HL-60 (cell line): ENCODE measurements around the gene MFF.
"Not testable (repeated sequence)": the region's sequence is repeated elsewhere in the genome, so short reads cannot be mapped to it uniquely, and the experiment has no call there.

ENCODE experiments used
- DNase-seq, 2 experiments: peaks; one replicate each; pipeline ENCODE4 v3.0.0-alpha.2; 2010 to 2020; ENCODE audit warnings: low read depth in 1 of 2, low spot score in 1 of 2
- H3K27ac ChIP-seq: fragments of 250-450 bp; sonication (Bioruptor Pico); replicated peaks from 2 replicates; pipeline ENCODE4 v1.5.1; 2020; ENCODE audit warnings: mild to moderate bottlenecking, moderate library complexity
- H3K27me3 ChIP-seq: fragments of 250-450 bp; sonication (Bioruptor Pico); 2 replicates; pipeline ENCODE4 v1.5.1; 2021; ENCODE audit warnings: mild to moderate bottlenecking, moderate library complexity; ENCODE audit not compliant: insufficient read depth, poor library complexity, severe bottlenecking
- H3K4me3 ChIP-seq: replicated peaks from 2 replicates; pipeline ENCODE4 v1.5.1; 2011; ENCODE audit warnings: mild to moderate bottlenecking, control low read depth, low read length; ENCODE audit not compliant: insufficient read depth
- CTCF ChIP-seq: IDR thresholded peaks from one replicate; pipeline ENCODE4 v1.5.1; 2011; ENCODE audit warnings: low read length, control low read depth, inconsistent platforms; ENCODE audit not compliant: insufficient read depth
- GABPA ChIP-seq: IDR thresholded peaks from 2 replicates; pipeline ENCODE4 v1.6.1; 2012; ENCODE audit warnings: low read depth
- POLR2AphosphoS5 ChIP-seq: IDR thresholded peaks from 2 replicates; pipeline ENCODE4 v1.6.1; 2012; ENCODE audit warnings: low read depth
- SPI1 ChIP-seq: IDR thresholded peaks from 2 replicates; pipeline ENCODE4 v1.6.1; 2012; ENCODE audit warnings: low read depth, mild to moderate bottlenecking, borderline replicate concordance
- TF ChIP-seq, protein P1 (sequence below): IDR thresholded peaks from 2 replicates; pipeline ENCODE4 v1.6.1; 2012; ENCODE audit warnings: low read depth; ENCODE audit not compliant: insufficient replicate concordance

The MFF gene

DNA sequence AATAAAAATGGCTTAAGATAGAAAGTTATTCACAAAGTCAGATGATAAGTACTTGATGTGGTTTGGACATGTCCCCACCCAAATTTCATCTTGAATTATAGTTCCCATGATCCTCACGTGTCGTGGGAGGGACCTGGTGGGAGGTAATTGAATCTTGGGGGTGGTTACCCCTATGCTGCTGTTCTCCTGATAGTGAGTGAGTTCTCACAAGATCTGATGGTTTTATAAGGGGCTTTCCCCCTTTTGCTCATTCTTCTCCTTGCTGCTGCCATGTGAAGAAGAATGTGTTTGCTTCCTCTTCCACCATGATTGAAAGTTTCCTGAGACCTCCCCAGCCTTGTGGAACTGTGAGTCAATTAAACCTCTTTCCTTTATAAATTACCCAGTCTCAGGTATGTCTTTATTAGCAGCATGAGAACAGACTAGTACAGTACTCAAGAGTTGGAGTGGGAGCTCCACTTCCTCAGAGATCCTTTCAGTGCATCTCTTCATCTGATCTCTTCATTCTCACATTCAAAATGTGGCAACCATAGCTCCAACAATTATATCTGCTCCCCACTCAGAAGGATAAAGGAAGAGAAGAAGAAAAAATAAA lies 57.3 kb downstream of the MFF start:
- not testable (repeated sequence) for H3K27me3 ChIP-seq, H3K4me3 ChIP-seq, H3K27ac ChIP-seq, DNase-seq

- Histone ChIP-seq H3K4me3 (no peak overlapping the region), H3K27me3 (peaks cover 2% of the 10 kb centered on the region), H3K27ac (no peak overlapping the region)
- TF ChIP-seq SPI1 (no peak), POLR2AphosphoS5 (no peak), CTCF (no peak), GABPA (no peak)
- TF ChIP-seq, protein P1, sequence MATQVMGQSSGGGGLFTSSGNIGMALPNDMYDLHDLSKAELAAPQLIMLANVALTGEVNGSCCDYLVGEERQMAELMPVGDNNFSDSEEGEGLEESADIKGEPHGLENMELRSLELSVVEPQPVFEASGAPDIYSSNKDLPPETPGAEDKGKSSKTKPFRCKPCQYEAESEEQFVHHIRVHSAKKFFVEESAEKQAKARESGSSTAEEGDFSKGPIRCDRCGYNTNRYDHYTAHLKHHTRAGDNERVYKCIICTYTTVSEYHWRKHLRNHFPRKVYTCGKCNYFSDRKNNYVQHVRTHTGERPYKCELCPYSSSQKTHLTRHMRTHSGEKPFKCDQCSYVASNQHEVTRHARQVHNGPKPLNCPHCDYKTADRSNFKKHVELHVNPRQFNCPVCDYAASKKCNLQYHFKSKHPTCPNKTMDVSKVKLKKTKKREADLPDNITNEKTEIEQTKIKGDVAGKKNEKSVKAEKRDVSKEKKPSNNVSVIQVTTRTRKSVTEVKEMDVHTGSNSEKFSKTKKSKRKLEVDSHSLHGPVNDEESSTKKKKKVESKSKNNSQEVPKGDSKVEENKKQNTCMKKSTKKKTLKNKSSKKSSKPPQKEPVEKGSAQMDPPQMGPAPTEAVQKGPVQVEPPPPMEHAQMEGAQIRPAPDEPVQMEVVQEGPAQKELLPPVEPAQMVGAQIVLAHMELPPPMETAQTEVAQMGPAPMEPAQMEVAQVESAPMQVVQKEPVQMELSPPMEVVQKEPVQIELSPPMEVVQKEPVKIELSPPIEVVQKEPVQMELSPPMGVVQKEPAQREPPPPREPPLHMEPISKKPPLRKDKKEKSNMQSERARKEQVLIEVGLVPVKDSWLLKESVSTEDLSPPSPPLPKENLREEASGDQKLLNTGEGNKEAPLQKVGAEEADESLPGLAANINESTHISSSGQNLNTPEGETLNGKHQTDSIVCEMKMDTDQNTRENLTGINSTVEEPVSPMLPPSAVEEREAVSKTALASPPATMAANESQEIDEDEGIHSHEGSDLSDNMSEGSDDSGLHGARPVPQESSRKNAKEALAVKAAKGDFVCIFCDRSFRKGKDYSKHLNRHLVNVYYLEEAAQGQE: no peak
- DNase-seq: no peak
These were observed 58.6 kb downstream of the MFF start for GRCh38 chr2:227383686-227384085.

GRCh38 chr2:227386630-227387029 lies 61.6 kb downstream of the MFF start:
- Histone ChIP-seq H3K4me3 (no peak overlapping the region), H3K27ac (no peak overlapping the region), H3K27me3 (peaks cover 2% of the 10 kb centered on the region)
- no peak for DNase-seq
- no peak for TF ChIP-seq GABPA
- TF ChIP-seq, protein P1: no peak
- no peak for TF ChIP-seq POLR2AphosphoS5
- no peak for TF ChIP-seq SPI1
- TF ChIP-seq CTCF: no peak

DNA sequence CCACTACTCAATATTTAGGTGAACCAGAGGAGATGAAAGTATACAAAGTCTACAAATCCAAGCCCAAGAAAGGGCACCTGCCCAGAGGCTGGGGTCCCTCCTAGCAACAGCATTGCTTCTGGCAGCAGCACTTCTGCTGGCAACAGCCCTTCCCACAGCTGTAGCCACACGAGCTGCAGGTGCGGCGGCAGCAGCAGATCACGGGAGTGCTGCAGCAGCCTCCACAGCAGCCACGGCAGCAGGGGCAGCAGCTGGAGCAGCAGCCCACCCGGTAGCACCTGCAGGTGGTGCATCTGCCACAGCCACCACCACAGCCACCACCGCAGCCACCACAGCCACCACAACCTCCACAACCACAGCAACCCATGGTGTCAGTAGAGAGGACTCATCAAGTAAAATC lies 62.5 kb downstream of the MFF start, which contains the start of gene SCYGR1:
Gene SCYGR1, minus strand, starts transcription at position 367 of the 400 bp plus-strand sequence. Its CDS starts 0 bp downstream, at position 367.
- not testable (repeated sequence) for H3K27ac ChIP-seq, DNase-seq, H3K4me3 ChIP-seq, H3K27me3 ChIP-seq

DNA sequence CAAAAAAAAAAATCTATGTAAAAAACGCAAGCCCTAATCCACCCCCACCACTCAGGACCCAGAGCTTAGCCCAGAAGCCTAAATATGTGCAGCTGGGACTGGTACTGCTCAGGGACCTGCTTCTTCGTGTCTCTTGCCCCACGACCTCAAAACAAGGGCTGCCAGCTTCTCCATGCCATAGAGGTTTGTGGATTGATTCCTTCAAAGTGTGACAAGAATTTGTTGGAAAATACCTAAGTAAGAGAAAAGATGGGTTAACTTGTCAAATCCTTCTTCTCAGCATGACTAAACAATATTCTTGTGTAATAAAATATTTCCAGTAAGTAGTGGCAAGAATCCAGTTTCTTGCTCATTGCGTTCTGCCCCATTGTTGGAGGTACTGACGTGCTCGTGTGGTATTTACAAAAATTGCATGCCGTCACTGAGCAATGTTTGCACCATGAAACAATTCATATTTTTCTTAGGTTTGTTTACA lies 63.5 kb downstream of the MFF start:
- DNase-seq: no peak

More for the DNA sequence above, 63.5 kb downstream of the MFF start:
- TF ChIP-seq CTCF: no peak
- no peak for TF ChIP-seq POLR2AphosphoS5
- TF ChIP-seq, protein P1: no peak
- no peak for TF ChIP-seq SPI1
- no peak for TF ChIP-seq GABPA
- no peak overlapping the region for H3K4me3 ChIP-seq
- no peak overlapping the region for H3K27ac ChIP-seq
- no peaks in the 10 kb centered on the region for H3K27me3 ChIP-seq
